NOMO-1 treated with dmso at 0.1 percent for 144 hours (cell line): Measurements from ENCODE around the gene TMEM168.
"Not testable (repeated sequence)": the region's sequence is repeated elsewhere in the genome, so short reads cannot be mapped to it uniquely, and the experiment has no call there.

Experiments
- DNase-seq: peaks from one replicate; lab custom pipeline; 2025; ENCODE audit not compliant: unreplicated experiment; lab: John Stamatoyannopoulos, UW

The TMEM168 gene

DNA sequence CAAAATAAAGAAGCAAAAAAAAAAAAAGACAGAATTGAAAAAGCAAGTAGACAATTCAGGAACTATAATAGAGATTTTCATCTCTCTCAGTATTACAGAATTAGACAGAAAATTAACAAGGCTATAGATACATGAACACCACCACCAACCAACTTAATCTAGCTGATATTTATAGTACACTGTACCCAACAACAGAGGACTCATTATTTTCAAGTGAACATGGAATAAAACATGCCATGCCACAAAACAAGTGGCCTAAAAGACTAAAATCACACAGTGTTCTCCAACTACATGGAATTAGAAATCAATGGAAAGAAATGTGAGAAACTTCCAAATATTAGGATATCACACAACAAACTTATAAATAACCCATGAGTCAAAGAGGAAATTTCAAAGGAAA, 9.1 kb downstream of the TMEM168 start:
- DNase-seq = no peak

DNA sequence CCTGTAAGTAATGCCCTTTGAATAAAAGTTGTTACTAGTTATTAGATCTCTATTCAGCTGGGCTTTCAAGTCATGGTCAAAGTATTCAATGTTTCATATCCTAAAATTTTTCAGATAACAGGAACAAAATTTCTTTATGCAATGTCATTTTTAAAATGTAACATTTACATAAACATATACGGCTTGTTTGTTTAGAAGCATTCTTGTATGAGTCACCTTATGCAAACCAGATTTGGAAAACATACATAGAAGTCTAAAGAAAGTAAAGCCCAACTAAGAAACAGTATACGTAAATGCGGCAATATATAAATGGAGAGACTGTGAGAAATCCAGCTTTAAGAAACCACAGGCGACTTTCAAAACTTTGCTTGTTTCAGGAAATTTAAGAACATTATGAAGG, 10.5 kb downstream of the TMEM168 start:
- DNase-seq = no peak

DNA sequence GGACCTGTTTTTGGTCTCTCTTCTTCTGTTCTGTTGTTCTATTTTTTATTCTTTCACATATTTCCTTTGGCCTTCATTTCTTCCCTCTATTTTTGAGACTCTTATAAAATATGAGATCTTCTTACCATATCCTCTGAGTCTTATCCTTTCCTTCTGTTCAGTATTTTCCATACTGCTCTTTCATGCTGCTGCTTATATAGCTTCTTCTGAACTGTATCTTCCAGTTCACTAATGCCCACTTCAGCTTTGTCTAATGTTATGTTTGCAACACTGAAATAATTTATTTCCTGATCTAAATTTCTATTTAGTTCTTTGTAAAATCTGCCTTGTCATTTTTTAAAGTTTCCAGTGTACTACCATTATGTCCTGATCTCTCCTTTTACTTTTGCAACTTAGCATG, 12.8 kb downstream of the TMEM168 start:
- DNase-seq = no peak

DNA sequence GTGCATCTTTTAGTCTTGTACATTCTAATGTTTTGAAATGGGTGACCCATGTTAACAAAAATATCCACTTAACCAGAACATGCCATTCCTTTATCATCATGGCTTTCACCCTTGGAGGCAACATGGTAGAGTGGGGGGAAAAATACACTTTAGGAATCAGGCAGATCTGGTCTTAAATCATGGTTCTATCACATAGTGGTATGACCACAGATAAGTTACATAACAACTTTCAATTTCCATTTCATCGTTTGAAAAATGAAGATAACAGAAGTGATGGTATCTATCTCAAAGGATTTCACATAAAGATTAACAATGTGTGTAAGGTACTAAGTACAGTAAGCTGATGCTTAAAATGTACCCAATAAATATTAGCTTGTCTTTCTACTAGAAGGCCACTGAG, 19.0 kb downstream of the TMEM168 start:
- DNase-seq = no peak

DNA sequence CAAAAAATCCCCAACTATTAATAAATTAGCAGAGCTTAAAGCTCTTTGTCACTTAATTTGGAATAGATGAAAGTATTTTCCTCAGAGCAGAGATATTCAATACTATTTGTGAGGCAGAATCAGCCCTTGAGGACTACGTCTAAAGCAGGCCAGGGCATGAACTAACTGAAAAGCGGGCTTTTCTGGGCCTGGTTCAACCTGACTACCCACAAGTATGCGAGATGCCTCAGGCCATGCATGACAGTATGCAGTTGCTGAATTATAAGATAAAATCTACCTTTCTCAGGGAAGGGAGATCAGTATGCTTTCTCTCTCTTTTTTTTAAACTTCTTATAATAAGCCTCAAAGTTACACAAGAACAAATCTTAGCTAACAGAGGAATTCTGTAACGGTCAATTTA, 20.1 kb downstream of the TMEM168 start:
- DNase-seq = no peak

DNA sequence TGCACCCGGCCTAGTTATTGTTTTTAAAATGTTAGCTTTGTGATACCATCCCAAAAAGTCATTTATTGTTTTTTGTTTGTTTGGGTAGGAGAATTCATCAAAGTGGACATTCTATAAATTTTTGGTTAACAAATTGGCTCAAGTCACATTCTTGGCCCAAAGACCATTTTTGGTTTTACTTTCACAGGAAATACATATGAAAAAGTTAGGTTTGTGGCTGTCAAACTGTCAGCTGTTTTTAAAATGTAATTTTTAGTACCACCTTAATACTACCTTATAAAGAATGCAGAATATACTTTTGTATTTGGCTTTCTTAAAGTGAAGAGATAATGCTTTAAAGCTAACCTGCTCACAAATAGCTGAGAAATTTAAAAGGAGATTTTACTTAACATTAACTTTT, 25.1 kb downstream of the TMEM168 start:
- no peak for DNase-seq

DNA sequence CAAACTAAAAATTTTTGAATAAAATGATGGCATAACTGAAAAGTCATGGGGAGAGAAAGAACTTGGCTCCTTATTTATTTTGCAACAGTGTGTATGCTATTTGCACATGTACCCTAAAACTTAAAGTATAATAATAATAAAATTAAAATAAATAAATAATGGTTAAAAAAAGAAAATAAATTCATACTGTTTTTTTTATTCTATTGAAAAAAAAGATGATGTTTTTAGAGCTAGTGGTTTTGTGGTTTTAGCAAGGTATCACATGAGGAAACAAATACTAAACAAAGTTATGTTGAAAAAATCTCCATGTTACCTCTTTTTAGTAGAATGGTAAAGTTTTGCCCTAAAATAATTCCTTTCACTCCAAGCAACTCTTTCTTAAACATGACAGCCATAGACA, 26.2 kb downstream of the TMEM168 start:
- no peak for DNase-seq

DNA sequence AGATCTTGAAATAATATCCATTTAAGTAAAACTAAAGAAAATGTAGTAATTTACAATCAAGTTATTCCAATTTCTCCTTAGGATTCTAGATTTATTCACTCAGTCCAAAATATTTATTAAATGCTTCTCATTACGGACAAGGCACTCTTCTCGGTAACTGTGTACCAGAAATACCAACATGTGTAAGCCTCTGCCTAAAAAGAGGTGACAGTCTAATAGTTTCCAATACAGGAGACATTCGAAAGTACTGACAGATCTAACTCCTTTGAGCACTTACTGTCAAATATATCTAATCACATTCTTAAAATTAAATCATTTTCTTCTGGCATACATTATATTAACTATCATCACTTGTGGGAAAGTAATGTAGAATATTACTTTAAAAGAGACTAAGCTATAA, 26.9 kb downstream of the TMEM168 start:
- no peak for DNase-seq

DNA sequence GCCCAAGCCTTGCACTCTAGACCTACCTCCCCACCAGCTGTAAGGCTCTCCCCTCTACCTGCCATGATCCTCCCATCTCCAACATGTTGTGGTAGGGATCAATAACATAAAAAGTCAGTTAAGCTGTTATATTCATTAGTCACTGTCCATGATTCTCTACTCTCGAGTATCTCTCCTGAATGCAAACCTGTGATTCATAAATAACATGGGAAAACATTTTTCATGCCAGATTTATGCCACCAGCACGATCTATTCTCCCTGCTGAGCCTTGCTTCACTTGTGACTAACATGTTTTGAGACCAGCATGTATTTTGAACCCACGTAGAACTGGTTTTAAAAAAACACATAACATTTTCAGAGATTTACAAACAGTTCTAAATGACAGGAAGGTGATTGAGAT, 30.3 kb downstream of the TMEM168 start:
- DNase-seq = no peak

DNA sequence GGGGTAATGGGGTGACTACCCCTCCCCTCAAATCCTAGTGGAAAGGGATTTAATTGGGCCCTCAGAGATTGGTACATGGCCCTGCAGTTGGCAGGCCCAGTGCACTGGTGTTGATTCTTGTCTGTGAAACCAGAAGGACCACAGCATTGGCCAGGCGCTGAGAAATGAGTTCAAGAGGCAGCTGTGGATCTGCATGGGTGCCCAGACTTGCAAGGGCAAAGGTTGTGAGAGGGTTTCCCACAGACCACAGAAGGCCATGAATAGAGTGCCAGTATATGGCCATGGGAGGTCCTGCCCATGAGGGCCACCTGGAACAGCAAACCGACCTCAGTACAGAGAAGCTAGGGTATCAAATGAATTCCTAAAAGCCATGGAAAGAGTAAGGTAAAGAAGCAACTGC, 32.9 kb downstream of the TMEM168 start:
- DNase-seq = no peak

DNA sequence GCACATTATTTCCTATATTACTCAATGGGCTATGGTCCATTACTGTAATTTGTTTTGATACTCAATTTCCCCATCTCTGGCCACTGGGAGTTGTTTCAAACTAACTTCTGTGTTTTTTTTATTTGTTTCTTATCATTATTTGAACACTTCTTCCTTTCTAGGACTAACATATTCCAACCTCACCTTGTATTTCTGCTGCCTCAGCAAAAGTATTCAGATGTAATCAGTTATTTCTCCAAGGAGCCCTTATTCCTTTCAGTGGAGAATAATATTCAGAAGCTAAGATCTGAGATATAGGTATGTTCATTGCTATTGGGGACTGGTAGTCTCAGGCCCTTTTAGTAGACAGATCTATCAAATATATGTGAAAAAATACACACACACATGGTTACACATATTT, 36.9 kb downstream of the TMEM168 start:
- no peak for DNase-seq

DNA sequence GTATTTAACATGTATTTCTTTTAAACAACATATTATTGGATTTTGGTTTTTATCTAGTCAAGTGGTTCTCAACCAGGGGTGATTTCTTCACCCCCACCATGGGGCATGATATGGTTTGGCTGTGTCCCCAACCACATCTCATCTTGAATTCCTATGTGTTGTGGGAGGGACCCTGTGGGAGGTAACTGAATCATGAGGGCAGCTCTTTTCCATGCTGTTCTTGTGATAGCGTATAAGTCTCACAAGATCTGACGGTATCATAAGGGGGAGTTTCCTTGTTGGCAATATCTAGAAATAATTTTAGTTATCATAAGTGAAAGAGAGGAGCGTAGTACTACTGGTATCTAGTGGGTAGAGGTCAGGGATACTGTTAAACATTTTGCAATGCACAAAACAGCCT, 37.6 kb downstream of the TMEM168 start:
- DNase-seq = no peak

DNA sequence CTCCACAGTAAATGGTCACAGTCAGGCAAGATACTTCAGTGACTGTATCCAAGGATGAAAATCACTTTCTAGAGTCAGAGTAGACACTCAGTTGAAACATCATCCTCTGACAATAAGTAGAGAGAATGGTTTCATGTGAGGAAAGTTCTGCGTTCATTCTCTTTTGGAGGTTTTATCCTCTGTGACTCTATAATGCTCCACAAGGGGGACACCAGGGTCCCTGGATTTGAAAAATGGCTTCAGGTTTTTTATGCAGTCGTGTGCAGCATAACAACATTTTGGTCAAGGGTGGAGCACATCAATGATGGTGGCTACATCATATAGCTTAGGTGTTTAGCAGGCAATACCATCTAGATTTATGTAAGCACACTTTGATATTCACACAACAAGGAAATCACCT, 40.4 kb downstream of the TMEM168 start:
- DNase-seq = no peak

DNA sequence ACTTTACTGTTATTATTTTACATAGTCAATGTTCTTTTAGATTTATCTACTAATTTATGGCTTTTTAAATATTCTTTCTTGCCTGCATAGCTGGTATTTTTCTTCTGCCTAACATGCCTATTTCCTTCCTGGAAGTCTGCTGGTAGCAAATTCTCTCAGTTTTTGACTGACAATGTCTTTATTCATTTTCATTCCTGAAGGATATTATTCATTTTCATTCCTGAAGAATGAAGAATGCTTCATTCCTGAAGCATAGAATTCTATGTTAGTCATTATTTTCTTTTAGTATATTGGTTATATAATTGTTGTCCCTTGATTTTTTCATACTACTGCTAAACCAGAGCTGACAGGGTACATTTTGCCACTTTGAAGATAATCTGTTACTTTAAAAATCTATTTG, 41.8 kb downstream of the TMEM168 start:
- DNase-seq = no peak

DNA sequence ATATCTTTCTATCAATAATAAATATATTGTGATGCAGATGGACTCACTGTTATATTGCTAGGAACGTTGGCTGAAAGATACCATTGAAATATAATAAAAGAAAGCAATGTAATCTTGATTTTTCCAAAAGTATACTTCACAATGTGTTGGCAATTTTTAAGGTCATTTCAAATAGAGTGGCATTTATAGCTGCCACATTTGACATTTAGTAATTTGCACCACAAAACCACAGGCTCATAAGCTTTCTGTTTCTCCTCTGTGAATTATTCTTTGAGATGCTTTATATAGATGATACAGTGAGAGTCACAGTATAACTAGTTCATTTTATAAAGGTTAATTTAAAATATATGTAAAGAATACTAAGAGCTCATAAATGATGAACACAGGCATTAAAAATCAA, 44.6 kb downstream of the TMEM168 start:
- DNase-seq = no peak

DNA sequence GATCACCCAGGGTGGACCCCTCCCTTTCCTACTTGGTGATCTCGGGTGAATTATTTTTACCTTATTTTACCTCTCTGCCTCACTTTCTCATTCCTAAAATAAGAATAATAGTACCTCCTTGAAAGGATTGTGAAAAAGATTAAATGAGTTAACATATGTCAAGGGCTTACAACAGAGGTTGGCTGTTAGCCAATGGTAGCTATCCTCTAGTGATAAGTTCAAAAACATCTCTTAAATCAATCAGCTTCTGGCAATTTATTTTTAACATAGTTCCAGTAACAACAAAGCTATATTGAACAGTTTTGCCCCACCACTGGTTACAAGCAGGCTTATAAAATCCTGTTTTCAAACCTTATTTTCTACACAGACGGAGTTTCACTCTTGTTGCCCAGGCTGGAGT, 45.4 kb downstream of the TMEM168 start:
- no peak for DNase-seq

DNA sequence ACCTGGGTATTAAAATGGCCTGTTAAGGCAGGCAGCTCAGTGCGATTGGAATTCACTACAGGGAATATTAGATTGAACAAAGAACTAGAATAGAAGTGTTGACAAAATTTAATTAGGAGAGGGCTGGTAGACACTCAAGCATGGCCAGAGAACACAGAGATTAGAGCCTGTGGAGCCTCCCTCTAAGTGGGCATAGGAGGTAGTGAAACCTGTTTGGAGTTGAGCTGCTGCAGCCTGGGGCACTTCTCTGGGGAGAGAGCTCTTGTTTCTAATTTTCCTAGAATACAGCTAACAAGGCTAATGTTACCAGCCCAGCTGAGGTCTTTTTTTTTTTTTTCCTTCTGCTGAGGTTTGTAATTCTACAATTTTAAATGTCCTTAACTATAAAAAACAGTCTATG, 46.4 kb downstream of the TMEM168 start:
- DNase-seq = no peak

DNA sequence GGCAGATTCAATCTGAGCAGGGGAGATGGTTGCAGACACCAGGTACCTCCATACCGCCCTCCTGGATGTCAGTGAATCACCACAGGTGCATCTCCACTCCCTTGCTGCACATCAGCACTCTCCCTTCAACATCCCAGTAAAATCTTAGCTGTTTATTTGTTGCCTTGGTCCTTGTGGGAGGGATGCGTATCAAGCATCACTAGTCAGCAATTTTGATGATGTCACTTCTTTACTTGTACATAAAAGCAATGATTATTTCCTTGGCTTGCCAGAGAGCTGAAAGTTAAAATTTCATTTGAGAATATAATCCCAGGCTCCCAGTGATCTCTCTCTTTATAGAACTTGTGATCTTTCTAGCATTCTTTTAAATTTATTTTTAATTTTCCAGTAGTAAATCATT, 49.5 kb downstream of the TMEM168 start:
- no peak for DNase-seq

DNA sequence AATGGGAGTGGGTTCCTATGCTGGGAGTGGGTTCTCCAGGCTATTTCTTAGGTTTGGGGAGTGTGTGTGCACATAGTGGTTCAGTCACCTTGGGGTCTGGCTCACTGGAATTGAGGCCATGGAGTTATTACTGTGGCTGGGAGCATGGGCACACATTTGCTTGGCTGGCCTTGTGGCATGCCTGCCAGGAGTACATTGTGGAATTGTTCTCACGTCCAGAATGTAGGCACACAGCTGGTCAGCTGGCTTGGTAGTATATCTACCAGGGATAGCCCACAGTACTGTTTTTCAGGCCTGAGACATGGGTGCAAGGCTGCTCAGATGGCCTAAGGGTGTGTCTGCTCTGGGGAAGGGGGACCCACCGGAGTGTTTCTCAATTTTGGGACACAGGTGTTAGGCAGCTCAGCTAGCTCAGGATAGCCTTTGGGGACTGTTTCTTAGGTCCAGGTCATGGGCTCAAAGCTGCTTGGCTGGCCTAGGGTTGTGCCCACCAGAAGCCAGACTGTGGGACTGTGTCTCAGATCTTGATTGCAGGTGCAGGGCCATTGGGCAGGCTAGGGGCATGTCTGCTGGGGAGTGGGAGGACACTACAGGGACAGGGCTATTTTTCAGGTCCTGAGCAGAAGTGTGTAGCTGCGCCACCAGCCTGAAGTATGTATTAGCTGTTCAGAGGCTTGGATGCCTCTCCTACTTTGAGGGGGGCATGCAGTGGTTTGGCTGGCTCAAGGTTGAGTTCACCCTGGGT, 50.6 kb downstream of the TMEM168 start:
- no peak for DNase-seq

DNA sequence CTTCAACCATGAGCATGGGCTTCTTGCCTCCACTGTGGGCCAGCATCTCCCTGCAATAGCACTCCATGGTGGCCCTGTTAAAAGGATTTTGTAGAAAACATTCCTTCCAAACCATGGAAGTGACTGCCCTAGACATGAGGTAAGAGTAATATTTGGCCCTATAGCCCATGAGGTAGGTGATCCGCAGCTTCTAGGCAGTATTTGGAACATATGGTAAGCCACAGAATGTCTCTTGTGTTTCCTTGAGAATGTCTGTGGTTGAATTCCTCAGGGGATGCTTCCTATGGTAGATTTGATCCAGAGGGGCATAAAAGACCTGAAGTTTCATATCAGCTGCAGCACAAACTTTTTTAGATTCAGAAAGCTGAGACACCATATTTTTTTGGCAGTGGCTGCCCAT, 54.9 kb downstream of the TMEM168 start:
- no peak for DNase-seq

DNA sequence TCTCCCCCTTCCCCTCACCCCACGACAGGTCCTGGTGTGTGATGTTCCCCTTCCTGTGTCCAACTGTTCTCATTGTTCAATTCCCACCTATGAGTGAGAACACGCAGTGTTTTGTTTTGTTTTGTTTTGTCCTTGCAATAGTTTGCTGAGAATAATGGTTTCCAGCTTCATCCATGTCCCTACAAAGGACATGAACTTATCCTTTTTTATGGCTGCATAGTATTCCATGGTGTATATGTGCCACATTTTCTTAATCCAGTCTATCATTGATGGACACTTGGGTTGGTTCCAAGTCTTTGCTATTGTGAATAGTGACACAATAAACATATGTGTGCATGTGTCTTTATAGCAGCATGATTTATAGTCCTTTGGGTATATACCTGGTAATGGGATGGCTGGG, 58.9 kb downstream of the TMEM168 start:
- DNase-seq = not testable (repeated sequence)

DNA sequence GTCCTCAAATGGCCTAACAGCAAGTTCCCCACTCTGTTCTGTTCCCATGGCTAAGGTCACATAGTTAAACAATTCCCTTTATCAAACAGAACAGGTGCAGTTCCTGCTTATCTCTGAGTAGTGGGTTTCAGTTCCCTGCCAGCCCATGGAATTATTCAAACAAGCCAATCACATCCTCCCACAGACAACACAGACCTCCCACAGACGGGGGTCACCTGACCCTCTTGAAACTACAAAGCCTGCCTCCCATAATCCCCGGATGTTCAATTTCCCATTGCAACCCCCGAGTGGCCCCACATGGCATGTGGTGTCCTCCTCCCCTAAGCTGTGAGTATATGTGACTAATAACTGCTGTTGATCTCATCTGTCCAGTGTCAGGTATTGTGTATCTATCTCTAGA, 64.1 kb downstream of the TMEM168 start:
- DNase-seq = no peak

DNA sequence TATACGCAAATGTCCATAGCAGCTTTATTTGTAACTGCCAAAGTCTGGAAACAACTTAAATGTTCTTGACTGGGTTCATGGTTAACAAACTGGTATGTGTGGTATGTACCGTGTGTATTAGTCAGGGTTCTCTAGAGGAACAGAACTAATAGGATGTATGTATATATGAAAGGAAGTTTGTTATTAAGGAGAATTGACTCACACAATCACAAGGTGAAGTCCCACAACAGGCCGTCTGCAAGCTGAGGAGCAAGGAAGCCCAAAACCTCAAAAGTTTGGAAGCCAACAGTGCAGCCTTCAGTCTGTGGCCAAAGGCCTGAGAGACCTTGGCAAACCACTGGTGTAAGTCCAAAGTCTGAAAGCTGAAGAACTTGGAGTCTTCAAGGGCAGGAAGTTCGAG, 66.8 kb downstream of the TMEM168 start:
- no peak for DNase-seq

DNA sequence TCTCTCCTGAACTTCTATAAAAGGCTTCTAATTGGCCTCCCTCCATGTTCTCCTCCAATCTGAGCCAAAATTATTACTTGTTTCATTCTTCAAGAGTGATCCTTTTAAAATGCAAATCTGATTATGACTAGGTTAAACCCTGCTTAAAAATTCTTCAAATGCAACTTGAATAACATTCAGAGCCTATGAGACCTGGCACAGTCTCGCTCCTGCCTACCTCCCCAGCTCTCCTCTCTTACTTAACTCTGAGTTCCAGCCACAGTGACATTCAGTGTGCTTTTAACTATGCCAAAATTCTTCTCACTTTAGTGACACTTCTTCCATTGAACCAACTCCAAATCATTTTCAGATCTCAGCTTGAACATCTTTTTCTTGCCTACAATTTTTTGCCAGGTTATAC, 68.8 kb downstream of the TMEM168 start:
- DNase-seq = no peak
